ENCODE measurements around the gene RHBDD1. TPM values are rescaled to one million over a fixed set of nuclear protein-coding genes. Genes with fewer than 3 reads are reported as not detected.

Gene RHBDD1
- total and polyA plus RNA-seq, 8 donors: 1.8 to 31.6 (median 6.0) TPM

DNA sequence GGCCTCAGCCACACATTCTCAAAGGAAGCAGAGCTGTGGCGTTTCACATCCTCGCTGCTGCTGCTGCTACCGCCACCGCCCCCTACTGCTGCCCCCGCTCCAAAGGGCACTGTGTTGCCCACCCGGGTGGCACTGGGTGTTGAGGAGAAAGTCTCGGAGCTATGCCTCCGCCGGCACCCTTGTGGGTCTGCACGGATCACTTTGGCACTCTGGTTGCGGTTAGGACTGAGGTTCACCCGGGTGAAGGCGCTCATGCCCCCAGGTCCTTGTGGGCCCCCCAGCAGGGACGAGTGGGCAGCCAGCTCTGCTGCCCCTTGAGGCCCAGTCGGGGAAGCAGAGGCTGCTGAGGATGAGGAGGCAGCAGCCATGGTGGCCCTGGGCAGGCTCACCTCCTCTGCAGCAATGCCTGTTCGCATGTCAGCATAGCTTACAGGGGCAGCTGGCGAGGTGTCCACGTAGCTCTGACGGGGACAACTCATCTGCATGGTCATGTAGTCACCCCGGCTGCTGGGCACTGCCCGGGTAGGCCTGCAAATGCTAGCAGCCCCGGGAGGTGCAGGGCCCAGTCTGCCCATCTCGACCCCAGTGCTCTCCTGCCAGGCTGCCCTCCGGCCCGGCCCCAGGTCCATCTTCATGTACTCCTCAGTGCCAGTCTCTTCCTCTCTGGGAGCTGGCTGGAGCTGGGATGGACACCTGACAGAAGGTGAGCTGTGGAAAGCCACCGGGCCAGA, 40.4 kb upstream of the RHBDD1 start:
- intact Hi-C loops (cut with DNase I; ENCODE audit: low total_unique reads): loop anchor here (10.0 kb wide), 1 partner anchor 581 kb away; no protein-coding TSS in a partner anchor
- Histone ChIP-seq H3K27me3 (peaks cover 0 to 24% (median 0%) of the 10 kb centered on the region in 3 donors), H3K4me1 (peaks cover 47 to 82% (median 64%) of the 10 kb centered on the region in 4 donors), H3K36me3 (peaks cover 0 to 8% (median 0%) of the 10 kb centered on the region in 4 donors), H3K4me3 (peak overlapping the region; percentile 62 to 94 (median 82)), H3K9me3 (no peaks in the 10 kb centered on the region), H3K27ac (peak overlapping the region; percentile 93 to 96 (median 96))
- TF ChIP-seq POLR2AphosphoS5 (IDR thresholded peaks at IDR 0.05) (no peak), POLR2A (IDR thresholded peaks at IDR 0.05) (no peak), EP300 (IDR thresholded peaks at IDR 0.05) (no peak)
- TF ChIP-seq, protein P1, sequence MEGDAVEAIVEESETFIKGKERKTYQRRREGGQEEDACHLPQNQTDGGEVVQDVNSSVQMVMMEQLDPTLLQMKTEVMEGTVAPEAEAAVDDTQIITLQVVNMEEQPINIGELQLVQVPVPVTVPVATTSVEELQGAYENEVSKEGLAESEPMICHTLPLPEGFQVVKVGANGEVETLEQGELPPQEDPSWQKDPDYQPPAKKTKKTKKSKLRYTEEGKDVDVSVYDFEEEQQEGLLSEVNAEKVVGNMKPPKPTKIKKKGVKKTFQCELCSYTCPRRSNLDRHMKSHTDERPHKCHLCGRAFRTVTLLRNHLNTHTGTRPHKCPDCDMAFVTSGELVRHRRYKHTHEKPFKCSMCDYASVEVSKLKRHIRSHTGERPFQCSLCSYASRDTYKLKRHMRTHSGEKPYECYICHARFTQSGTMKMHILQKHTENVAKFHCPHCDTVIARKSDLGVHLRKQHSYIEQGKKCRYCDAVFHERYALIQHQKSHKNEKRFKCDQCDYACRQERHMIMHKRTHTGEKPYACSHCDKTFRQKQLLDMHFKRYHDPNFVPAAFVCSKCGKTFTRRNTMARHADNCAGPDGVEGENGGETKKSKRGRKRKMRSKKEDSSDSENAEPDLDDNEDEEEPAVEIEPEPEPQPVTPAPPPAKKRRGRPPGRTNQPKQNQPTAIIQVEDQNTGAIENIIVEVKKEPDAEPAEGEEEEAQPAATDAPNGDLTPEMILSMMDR (IDR thresholded peaks at IDR 0.05): no peak
- WGBS, 5 donors: 22 to 60% (median 38%) methylated on average over 14 to 26 of the region's 26 CpGs
- DNase-seq: peak in 1 of 2 donors; percentile 30

DNA sequence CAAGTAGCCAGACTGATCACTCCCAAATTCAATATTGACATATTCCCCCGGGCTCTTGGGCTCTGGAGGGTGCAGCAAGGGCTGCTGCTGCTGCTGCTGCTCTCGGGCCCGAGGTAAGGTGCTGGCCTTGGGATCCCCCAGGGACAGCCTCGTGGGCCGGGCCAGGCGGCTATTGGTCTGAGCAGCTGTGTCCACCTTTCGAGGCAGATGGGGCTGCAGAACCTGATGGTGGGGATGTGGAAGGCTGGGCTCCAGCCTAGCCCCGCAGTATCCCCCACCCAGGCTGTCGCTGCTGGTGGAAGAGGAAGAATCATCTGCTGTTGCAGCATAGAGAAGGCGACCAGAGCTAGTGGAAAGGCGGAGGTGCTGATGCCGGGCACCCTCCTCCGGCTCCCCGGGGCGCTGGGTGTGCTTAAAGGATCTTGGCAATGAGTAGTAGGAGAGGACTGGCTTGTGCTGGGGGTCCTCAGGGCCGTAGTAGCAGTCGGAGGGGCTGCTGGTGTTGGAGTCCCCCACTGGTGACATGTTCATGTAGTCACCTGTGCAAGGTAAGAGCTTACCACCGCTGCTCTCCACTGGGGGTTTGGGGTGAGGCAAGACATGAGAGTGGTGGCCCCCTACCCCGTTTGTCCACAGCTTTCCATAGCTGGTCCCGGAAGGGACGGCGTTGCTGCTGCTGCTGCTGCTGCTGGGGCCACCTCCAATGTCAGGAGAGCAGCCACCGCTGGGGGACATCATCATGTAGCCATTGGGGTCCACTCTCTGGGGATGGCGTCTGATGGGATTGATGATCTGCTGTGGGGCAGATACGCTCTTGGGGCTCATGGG, 39.6 kb upstream of the RHBDD1 start:
- intact Hi-C loops (cut with DNase I; ENCODE audit: low total_unique reads): loop anchor here (10.0 kb wide), 1 partner anchor 581 kb away; no protein-coding TSS in a partner anchor
- Histone ChIP-seq H3K4me1 (peaks cover 45 to 82% (median 68%) of the 10 kb centered on the region in 4 donors), H3K27ac (peak overlapping the region; percentile 93 to 96 (median 96)), H3K36me3 (peaks cover 0 to 8% (median 0%) of the 10 kb centered on the region in 4 donors), H3K9me3 (no peaks in the 10 kb centered on the region), H3K27me3 (peaks cover 0 to 32% (median 0%) of the 10 kb centered on the region in 3 donors), H3K4me3 (peak overlapping the region; percentile 62 to 94 (median 82))
- no peak for TF ChIP-seq POLR2AphosphoS5 (IDR thresholded peaks at IDR 0.05)
- TF ChIP-seq POLR2A (IDR thresholded peaks at IDR 0.05): no peak
- TF ChIP-seq EP300 (IDR thresholded peaks at IDR 0.05): no peak
- TF ChIP-seq, protein P1 (IDR thresholded peaks at IDR 0.05): no peak
- WGBS, 5 donors: 33 to 58% (median 55%) methylated on average over 9 to 25 of the region's 25 CpGs
- DNase-seq: no peak

DNA sequence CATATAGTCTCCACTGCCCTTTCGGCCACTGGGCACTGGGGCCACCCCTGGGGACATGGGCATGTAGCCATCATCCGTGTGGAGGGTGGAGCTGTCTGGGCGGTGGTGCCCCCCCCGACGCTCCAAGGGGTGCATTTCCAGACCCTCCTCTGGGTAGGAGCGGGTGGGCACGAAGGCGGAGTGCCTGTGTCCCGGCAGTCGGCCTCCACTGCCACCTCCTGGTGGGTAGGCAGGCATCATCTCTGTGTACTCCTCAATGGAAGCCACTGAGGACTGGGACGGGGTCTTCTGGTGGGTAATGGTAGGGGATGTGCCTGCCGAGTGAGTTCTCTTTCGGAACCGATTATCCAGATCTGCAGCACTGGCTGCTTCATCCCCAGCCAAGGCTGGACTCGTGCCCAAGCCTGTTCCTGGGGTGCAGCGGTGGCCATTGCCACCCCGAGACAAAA, 39.0 kb upstream of the RHBDD1 start:
- TF ChIP-seq POLR2AphosphoS5 (IDR thresholded peaks at IDR 0.05) (no peak), EP300 (IDR thresholded peaks at IDR 0.05) (no peak), POLR2A (IDR thresholded peaks at IDR 0.05) (no peak)
- TF ChIP-seq, protein P1 (IDR thresholded peaks at IDR 0.05): peak in 5 of 7 experiments; percentile 44 to 62 (median 52)
- DNase-seq: peak; percentile 55 to 65
- peaks cover 0 to 36% (median 0%) of the 10 kb centered on the region in 3 donors for H3K27me3 ChIP-seq
- peaks cover 0 to 8% (median 0%) of the 10 kb centered on the region in 4 donors for H3K36me3 ChIP-seq
- H3K27ac ChIP-seq: peak overlapping the region; percentile 93 to 96 (median 96)
- intact Hi-C loops (cut with DNase I; ENCODE audit: low total_unique reads): loop anchor here (10.0 kb wide), 1 partner anchor 582 kb away; no protein-coding TSS in a partner anchor
- H3K4me3 ChIP-seq: peak overlapping the region; percentile 62 to 94 (median 82)
- no peaks in the 10 kb centered on the region for H3K9me3 ChIP-seq
- 38 to 63% (median 44%) methylated on average over 11 to 17 of the region's 17 CpGs for WGBS, 5 donors
- H3K4me1 ChIP-seq: peaks cover 50 to 87% (median 74%) of the 10 kb centered on the region in 4 donors

Measured in stomach (tissue), 9 donors.